Stimulated activated CD8-positive, alpha-beta memory T cell treated with anti-CD3 and anti-CD28 coated beads, Interleukin-7, amount 100 ng/mL, for 4 hours (primary cell): Measurements from ENCODE around the gene SKA1.
"Not testable (repeated sequence)": the region's sequence is repeated elsewhere in the genome, so short reads cannot be mapped to it uniquely, and the experiment has no call there.

Experiments used
- DNase-seq, 2 donors: peaks; one replicate each; pipeline ENCODE4 v3.0.0-alpha.2; 2020; ENCODE audit warnings: low read depth in 2 of 2

The SKA1 gene

DNA sequence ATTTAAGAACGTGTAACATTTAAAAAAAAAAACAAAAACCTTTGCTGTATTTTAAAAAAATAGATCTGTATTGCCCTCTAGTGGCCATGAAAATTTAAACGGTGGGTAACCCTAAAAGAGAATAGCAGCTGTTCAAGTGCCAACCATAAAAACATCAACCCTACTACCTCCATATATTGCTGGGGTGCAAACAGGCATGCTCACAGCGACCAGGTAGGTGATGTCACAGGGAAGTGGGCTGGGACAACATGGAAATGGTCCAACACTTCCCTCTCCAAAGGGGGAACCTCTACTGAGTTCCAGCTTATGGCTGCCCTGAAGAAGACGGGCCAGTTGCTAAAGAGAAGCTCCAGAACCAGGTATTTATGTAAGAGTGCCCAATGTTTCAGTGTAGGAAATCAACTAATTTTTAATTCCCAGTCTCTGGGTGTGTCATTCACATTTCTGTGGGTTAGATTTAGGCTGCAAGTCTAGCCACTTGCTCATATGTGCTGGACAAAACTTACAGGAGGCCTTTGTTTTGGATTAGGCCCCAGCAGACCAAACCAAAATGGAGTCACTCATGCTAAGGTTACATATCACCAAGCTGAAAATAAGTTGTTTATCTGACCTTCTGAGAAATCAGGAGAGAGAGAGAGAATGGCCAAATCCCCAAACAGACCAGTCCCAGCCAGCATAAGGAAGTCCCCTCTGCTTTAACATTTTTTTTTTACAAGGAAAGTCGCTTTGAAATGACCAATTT is 54.5 kb downstream of the SKA1 start:
- no peak for DNase-seq

DNA sequence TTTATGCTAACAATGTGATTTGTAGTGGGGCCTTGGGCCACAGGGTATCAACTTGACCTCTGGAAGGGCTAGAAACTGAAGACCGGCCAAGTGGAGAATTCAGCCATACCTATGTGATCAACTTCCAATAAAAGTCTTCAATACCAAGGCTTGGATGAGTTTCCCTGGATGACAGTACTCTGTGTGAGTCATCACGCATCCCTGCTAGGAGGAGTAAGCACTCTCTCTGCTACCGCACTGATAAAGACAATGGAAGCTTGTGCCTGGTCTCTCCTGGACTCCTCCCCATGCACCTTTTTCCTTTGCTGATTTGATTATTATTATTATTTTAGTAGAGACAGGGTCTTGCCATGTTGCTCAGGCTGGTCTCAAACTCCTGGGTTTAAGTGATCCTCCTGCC is 58.1 kb downstream of the SKA1 start:
- no peak for DNase-seq

DNA sequence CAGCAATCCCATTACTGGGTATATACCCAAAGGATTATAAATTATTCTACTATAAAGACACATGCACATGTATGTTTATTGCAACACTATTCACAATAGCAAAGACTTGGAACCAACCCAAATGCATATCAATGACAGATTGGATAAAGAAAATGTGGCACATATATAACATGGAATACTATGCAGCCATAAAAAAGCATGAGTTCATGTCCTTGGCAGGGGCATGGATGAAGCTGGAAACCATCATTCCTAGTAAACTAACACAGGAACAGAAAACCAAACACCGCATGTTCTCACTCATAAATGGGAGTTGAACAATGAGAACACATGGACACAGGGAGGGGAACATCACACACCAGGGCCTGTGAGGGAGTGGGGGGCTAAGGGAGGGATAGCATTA is 61.9 kb downstream of the SKA1 start:
- not testable (repeated sequence) for DNase-seq

DNA sequence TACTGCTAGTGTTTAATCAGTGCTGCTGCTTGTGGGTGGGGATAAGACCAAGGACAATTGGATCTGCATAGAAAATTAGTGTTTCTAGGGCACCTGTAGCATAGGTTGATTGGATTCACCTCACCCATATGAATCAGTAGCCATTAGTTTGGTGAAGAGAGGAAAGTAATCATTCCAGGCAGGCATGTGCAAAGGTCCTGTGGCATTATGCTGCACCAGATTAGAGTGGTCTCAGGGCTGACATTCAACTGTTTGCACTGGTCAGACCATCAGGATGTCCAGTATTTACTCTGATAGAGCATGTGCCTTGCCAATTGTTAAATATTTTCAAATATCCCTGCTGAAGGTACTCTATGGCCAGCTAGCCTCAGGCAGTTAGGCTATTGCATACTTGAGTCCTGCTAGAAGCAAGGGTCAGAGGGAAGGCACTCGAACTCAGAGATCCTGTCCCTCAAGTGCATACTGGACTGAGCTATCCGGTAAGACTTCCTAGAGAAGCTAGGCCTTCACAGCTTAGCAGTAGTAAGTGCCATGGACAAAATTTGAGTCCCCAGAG is 64.7 kb downstream of the SKA1 start:
- no peak for DNase-seq

DNA sequence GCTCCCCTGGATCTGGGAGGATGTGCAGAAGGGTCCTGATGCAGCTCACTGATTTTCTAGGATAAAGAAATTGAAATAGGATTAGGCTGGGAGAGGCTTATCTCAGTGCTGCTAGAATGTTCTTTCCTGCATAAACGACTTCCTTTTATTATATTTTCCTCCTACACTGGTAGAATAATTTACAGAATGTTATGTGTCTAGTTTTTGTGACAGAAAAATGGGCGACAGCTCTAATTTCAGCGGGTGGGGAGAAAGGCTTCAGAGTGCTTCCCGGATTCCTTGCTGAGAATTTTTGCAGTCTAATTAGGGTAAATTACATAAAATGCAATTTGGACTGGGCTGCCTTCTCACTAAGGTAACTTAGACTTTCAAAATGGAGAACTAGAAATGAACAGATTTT is 66.2 kb downstream of the SKA1 start:
- DNase-seq: no peak

DNA sequence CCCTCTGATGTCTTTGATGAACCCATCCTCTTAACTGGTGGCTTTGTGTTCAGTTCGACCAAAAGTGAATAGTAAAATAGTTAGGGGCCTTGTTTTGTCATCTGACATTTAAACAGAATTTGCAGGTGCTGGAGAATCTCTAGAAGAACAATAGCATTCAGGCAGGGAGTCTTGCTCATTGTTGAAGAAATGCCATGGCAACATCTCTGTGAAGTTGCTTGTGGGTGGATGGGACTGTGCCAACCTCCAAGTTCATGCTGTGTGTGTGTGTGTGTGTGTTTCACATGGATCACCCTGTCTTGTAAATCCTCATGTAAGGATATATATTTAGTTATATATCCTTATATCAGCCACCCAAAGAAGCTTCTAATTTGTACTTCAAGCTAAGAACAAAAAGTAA is 66.7 kb downstream of the SKA1 start:
- no peak for DNase-seq
